Cardiac fibroblast (primary cell): ENCODE measurements around the gene ARL10.
A peak's percentile ranks its signal among the peaks of the same experiment; 100 is the strongest.

ENCODE experiments used
- DNase-seq, 2 donors: peaks; one replicate each; pipeline versions ENCODE4 v3.0.0 to v3.0.0-alpha.2; 2010; ENCODE audit warnings: low read depth in 2 of 2
- H3K4me3 ChIP-seq, 2 donors: replicated peaks in 1 of 2; 1 replicate in 1 of 2; 2 replicates in 1 of 2; pipeline ENCODE4 v1.5.1; 2011; ENCODE audit warnings: low read depth in 2 of 2, low read length in 2 of 2, mild to moderate bottlenecking in 2 of 2, moderate library complexity in 1 of 2
- TF ChIP-seq, protein P1 (sequence below): IDR thresholded peaks from one replicate; pipeline ENCODE4 v1.5.1; 2011; ENCODE audit warnings: low read depth, mild to moderate bottlenecking, low read length, inconsistent platforms

ARL10 gene, protein sequence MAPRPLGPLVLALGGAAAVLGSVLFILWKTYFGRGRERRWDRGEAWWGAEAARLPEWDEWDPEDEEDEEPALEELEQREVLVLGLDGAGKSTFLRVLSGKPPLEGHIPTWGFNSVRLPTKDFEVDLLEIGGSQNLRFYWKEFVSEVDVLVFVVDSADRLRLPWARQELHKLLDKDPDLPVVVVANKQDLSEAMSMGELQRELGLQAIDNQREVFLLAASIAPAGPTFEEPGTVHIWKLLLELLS

DNA sequence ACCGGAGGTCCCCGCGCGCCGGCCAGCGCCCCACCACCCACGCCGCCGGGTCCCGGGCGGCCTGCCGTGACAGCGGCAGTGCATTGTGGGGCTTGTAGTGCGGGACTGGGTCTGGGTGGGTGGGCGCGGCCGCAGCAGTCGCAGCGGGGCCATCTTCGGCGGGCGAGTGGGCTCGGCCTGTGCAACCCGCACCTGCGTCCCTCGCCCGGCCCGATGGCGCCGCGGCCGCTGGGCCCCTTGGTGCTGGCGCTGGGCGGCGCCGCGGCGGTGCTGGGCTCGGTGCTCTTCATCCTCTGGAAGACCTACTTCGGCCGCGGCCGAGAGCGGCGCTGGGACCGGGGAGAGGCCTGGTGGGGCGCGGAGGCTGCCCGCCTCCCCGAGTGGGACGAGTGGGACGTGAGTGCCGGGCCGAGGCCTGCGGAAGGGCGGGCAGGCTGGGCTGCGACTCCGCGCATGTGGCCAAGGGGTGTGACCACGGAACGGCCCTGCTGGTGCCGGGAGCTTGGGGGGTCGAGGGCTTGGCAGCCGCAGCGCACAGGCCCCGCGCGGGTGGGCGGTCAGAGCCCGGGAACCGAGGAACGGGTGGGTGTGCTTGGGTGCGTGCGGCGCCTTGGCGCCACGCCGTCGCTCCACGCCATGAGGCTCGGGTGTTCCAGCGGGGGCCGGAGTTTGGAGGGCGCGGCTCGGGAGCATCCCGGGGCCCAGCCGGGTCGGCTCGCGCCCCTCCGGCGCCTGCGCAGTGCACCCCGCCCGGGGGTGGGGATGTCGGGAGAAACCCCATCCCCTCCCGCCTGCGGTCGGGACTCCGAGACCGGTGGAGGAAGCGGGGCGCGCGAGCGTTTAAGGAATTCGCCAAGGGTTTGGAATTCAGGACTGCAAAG lies at the start of gene ARL10:
TSS of gene ARL10 (plus strand) at position 137 of the 881 bp plus-strand sequence. CDS start at position 214, 77 bp downstream.
- peak; percentile 50 to 54 for DNase-seq
- TF ChIP-seq, protein P1, sequence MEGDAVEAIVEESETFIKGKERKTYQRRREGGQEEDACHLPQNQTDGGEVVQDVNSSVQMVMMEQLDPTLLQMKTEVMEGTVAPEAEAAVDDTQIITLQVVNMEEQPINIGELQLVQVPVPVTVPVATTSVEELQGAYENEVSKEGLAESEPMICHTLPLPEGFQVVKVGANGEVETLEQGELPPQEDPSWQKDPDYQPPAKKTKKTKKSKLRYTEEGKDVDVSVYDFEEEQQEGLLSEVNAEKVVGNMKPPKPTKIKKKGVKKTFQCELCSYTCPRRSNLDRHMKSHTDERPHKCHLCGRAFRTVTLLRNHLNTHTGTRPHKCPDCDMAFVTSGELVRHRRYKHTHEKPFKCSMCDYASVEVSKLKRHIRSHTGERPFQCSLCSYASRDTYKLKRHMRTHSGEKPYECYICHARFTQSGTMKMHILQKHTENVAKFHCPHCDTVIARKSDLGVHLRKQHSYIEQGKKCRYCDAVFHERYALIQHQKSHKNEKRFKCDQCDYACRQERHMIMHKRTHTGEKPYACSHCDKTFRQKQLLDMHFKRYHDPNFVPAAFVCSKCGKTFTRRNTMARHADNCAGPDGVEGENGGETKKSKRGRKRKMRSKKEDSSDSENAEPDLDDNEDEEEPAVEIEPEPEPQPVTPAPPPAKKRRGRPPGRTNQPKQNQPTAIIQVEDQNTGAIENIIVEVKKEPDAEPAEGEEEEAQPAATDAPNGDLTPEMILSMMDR = no peak
- peak within 1 kb of the TSS; percentile 58 to 65 for H3K4me3 ChIP-seq

DNA sequence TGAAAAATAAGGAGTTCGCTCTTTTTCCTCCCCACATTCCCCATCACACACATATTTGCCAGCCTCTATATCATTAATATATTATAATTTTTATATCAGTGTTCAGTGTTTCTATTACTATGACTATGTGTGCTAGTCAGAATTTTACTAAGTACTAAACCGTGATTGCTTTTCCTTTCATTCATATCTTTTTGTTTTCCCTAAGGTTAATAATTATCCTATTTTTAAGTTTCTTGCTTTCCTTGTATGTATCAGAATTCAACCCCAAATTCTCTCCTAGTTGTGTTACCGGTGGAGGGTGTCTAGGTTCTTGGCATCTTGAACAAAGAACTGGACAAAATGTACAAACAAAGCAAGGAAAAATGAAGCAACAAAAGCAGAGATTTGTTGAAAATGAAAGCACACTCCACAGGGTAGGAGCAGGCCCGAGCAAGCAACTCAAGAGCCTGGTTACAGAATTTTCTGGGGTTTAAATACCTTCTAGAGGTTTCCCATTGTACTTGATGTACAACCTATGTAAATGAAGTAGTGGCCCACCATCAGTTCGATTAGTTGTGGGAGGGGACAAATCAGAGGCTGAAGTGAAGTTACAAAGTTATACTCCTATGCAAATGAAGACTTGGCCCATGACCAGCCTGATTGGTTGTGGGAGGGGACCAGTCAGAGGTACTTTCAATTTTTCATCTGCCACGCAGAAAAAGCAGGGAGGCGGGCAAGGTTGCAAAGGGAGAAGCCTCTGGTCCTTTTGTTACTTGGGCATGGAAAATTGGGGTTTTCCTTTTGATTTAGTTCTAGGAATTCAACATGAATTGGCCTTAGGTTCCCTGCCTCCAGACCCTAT lies 47.5 kb upstream of the ARL10 start:
- no peak overlapping the region for H3K4me3 ChIP-seq
- no peak for DNase-seq
- TF ChIP-seq, protein P1 = no peak

DNA sequence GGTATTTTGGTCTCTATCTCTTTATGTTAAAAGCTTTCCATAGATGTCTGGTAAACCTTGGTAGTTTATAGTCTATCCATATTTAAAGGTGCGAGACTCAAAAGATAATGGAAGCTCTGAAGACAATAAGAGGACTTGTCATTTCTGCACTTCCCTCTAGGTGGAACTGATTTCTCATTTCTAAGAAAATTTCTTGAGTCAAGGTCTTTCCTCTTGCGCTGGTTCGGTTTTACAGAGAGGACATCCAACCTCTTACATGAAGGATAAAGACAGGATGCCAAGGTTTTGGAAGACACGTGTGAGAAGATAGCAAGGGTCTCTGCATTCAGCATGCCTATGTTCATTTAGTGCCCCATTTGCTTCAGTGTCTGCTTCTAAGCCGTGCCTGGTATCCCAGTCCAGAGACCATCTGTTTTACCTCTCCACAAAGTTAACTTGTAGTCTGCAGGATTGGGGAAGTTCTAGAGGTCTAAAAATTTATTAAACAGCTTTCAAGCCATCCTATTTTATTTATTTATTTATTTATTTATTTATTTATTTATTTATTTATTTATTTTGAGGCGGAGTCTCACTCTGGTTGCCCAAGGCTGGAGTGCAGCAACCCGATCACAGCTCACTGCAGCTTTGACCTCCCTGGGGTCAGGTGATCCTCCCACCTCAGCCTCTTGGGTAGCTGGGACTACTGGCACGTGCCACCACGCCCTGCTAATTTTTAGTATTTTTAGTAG lies 45.3 kb upstream of the ARL10 start:
- H3K4me3 ChIP-seq = no peak overlapping the region
- TF ChIP-seq, protein P1 = no peak
- DNase-seq = peak; percentile 11 to 34

DNA sequence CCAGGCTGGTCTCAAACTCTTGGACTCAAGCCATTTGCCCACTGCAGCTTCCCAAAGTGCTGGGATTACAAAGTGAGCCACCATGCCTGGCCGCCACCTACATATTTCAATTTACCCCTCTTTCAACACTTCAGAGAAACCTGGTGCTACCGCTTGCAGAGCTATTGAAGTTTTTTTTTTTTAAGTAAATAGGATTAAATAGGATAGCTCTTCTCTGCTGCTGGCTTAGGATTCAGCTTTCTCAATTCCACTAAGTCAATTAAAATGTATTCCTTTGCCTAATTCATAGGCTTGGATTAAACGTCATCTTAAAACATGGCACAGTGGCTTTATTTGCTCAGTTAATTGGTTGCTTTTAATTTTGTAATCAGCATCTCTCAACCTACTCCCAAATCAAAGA lies 44.7 kb upstream of the ARL10 start:
- DNase-seq = no peak
- TF ChIP-seq, protein P1 = no peak
- H3K4me3 ChIP-seq = no peak overlapping the region

DNA sequence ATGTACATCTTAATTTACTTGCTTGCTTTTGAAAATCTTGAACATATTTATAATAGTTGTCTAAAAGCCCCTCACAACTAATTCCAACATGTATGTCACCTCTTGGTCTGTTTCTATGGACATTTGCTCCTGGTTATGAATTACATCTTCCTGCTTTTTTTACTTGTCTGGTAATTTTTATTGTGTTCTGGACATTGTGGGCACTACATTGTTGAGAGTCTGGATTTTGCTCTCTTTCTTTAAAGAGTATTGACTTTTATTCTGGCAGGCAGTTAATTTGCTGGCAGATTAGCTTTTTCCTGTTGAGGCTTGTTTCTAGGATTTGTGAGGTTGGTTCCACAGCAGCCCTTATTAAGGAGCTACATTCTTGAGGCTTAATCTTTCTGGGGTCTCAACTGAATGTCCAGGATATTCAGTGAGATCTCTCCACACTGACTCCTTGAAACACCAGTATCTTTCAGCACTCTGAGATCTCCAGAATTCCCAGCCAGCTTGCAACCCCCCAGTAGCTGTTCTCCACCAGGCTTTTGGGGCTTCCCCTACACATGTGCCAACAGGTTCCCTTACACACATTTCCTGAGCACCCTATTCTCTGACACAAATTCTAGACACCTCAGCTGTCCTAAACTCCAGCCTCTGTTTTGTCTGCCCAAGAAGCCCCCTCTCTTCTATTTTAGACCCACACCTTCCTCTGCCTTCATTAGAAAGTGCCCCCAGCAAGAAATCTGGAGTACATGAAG lies 31.1 kb upstream of the ARL10 start:
- TF ChIP-seq, protein P1 = no peak
- no peak for DNase-seq
- H3K4me3 ChIP-seq = no peak overlapping the region
